Measurements from ENCODE around the gene PSME1. TPM values are rescaled to one million over a fixed set of nuclear protein-coding genes. Genes with fewer than 3 reads are reported as not detected.
A peak's percentile ranks its signal among the peaks of the same experiment; 100 is the strongest.

The PSME1 gene
- total RNA-seq, 1 experiment from 2014 or later = 76.8 TPM

DNA sequence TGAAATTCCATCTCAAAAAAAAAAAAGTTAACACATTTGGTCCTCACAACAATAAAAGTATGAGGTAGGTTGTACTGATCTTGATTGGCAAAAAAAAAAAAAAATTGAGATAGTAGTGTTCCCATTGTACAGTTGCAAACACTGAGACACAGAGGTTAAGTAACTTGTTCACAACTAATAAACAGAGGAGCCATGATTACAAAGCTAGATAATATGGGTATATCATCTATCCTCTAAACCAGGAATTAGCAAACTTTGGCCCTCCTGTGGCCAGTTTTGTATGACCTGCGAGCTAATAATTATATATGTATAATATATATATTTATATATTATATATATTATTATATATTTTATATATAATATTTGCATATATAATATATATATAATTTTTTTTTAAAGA lies 2.3 kb upstream of the PSME1 start:
- Mint-ChIP-seq H3K27me3 (ENCODE audit: low read depth) (no peaks in the 10 kb centered on the region; the same call in 1 of the 2 replicates), H3K4me3 (no peak overlapping the region), H3K27ac (no peak overlapping the region), H3K4me1 (peaks cover 23% of the 10 kb centered on the region), H3K9me3 (no peaks in the 10 kb centered on the region), H3K36me3 (peaks cover 14% of the 10 kb centered on the region)
- ChIA-PET CTCF (interaction anchor here (0.7 to 3.1 kb wide), 4 partner anchors 18 to 27 kb away, joined by 3 to 10 read pairs (median 6); partner anchors contain the start of genes DCAF11, IRF9 and NRL), POLR2A (no interaction called here)
- TF ChIP-seq ZNF671 (CRISPR knock-in tag; IDR thresholded peaks at IDR 0.05) (no peak), HMGA2 (CRISPR knock-in tag; IDR thresholded peaks at IDR 0.05) (peak; percentile 65; the same call in 1 of the 2 replicates)
- TF ChIP-seq, protein P1, sequence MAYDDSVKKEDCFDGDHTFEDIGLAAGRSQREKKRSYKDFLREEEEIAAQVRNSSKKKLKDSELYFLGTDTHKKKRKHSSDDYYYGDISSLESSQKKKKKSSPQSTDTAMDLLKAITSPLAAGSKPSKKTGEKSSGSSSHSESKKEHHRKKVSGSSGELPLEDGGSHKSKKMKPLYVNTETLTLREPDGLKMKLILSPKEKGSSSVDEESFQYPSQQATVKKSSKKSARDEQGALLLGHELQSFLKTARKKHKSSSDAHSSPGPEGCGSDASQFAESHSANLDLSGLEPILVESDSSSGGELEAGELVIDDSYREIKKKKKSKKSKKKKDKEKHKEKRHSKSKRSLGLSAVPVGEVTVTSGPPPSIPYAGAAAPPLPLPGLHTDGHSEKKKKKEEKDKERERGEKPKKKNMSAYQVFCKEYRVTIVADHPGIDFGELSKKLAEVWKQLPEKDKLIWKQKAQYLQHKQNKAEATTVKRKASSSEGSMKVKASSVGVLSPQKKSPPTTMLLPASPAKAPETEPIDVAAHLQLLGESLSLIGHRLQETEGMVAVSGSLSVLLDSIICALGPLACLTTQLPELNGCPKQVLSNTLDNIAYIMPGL (CRISPR knock-in tag; IDR thresholded peaks at IDR 0.05) = no peak
- ATAC-seq = no peak
- no peak for DNase-seq (ENCODE audit: low spot score)

DNA sequence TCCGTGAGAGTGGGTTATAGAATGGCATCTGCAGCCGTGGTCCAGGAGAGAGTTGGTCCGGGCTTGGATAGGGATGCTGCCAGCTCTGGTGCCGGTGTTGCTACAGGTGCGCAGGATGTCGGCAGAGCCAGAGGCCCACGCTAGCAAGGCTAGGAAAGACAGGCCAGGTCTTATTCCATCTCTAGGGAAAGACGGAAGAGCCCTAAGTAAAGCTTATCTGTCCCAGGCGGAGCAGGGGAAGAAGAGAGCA lies 485 bp upstream of the PSME1 start:
- H3K27ac Mint-ChIP-seq = peak overlapping the region; percentile 88
- ChIA-PET CTCF (interaction anchor here (0.8 to 4.3 kb wide), 15 partner anchors 8 to 296 kb away, joined by 3 to 31 read pairs (median 5); partner anchors contain the start of genes DCAF11, IRF9, NRL and PCK2), POLR2A (interaction anchor here (0.6 to 1.8 kb wide), 12 partner anchors 8 to 164 kb away, joined by 3 to 15 read pairs (median 4); partner anchors contain the start of genes DCAF11, DHRS1, NOP9 and NRL)
- H3K4me3 Mint-ChIP-seq = peak overlapping the region; percentile 86
- DNase-seq (ENCODE audit: low spot score) = no peak
- peaks cover 26% of the 10 kb centered on the region for H3K36me3 Mint-ChIP-seq
- no peak for ATAC-seq
- no peaks in the 10 kb centered on the region; the same call in 1 of the 2 replicates for H3K27me3 Mint-ChIP-seq (ENCODE audit: low read depth)
- H3K9me3 Mint-ChIP-seq = no peaks in the 10 kb centered on the region
- H3K4me1 Mint-ChIP-seq = peaks cover 33% of the 10 kb centered on the region
- TF ChIP-seq, protein P2, sequence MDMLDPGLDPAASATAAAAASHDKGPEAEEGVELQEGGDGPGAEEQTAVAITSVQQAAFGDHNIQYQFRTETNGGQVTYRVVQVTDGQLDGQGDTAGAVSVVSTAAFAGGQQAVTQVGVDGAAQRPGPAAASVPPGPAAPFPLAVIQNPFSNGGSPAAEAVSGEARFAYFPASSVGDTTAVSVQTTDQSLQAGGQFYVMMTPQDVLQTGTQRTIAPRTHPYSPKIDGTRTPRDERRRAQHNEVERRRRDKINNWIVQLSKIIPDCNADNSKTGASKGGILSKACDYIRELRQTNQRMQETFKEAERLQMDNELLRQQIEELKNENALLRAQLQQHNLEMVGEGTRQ (CRISPR knock-in tag; IDR thresholded peaks at IDR 0.05) = no peak
- no peak for TF ChIP-seq ESRRA (CRISPR knock-in tag; IDR thresholded peaks at IDR 0.05; ENCODE audit: borderline replicate concordance)
- TF ChIP-seq ZNF671 (CRISPR knock-in tag; IDR thresholded peaks at IDR 0.05) = no peak
- no peak for TF ChIP-seq OVOL2 (CRISPR knock-in tag; IDR thresholded peaks at IDR 0.05; ENCODE audit: borderline replicate concordance)
- no peak for TF ChIP-seq CREM (CRISPR knock-in tag; IDR thresholded peaks at IDR 0.05)
- TF ChIP-seq, protein P3, sequence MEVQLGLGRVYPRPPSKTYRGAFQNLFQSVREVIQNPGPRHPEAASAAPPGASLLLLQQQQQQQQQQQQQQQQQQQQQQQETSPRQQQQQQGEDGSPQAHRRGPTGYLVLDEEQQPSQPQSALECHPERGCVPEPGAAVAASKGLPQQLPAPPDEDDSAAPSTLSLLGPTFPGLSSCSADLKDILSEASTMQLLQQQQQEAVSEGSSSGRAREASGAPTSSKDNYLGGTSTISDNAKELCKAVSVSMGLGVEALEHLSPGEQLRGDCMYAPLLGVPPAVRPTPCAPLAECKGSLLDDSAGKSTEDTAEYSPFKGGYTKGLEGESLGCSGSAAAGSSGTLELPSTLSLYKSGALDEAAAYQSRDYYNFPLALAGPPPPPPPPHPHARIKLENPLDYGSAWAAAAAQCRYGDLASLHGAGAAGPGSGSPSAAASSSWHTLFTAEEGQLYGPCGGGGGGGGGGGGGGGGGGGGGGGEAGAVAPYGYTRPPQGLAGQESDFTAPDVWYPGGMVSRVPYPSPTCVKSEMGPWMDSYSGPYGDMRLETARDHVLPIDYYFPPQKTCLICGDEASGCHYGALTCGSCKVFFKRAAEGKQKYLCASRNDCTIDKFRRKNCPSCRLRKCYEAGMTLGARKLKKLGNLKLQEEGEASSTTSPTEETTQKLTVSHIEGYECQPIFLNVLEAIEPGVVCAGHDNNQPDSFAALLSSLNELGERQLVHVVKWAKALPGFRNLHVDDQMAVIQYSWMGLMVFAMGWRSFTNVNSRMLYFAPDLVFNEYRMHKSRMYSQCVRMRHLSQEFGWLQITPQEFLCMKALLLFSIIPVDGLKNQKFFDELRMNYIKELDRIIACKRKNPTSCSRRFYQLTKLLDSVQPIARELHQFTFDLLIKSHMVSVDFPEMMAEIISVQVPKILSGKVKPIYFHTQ (CRISPR knock-in tag; IDR thresholded peaks at IDR 0.05) = no peak
- TF ChIP-seq GRHL2 (CRISPR knock-in tag; IDR thresholded peaks at IDR 0.05; ENCODE audit: insufficient replicate concordance, severe bottlenecking) = no peak
- no peak for TF ChIP-seq NFATC4 (CRISPR knock-in tag; IDR thresholded peaks at IDR 0.05)
- TF ChIP-seq JUN (CRISPR knock-in tag; IDR thresholded peaks at IDR 0.05) = 0 out of 2 replicates have a peak, but pooled peaks have one; percentile 21
- TF ChIP-seq NR3C1 (CRISPR knock-in tag; conservative IDR thresholded peaks at IDR 0.05; ENCODE audit: low read depth) = no peak
- no peak for TF ChIP-seq RORB (CRISPR knock-in tag; IDR thresholded peaks at IDR 0.05)
- TF ChIP-seq GABPB1 (CRISPR knock-in tag; IDR thresholded peaks at IDR 0.05) = peak; percentile 36; the same call in 1 of the 2 replicates
- TF ChIP-seq GTF2I (CRISPR knock-in tag; conservative IDR thresholded peaks at IDR 0.05) = no peak
- TF ChIP-seq, protein P4, sequence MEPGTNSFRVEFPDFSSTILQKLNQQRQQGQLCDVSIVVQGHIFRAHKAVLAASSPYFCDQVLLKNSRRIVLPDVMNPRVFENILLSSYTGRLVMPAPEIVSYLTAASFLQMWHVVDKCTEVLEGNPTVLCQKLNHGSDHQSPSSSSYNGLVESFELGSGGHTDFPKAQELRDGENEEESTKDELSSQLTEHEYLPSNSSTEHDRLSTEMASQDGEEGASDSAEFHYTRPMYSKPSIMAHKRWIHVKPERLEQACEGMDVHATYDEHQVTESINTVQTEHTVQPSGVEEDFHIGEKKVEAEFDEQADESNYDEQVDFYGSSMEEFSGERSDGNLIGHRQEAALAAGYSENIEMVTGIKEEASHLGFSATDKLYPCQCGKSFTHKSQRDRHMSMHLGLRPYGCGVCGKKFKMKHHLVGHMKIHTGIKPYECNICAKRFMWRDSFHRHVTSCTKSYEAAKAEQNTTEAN (CRISPR knock-in tag; IDR thresholded peaks at IDR 0.05) = no peak
- TF ChIP-seq SMAD3 (CRISPR knock-in tag; IDR thresholded peaks at IDR 0.05; ENCODE audit: borderline replicate concordance) = no peak
- no peak for TF ChIP-seq PRRX2 (CRISPR knock-in tag; IDR thresholded peaks at IDR 0.05)
- TF ChIP-seq SP1 (CRISPR knock-in tag; conservative IDR thresholded peaks at IDR 0.05) = no peak
- no peak for TF ChIP-seq NR1H2 (CRISPR knock-in tag; IDR thresholded peaks at IDR 0.05)
- no peak for TF ChIP-seq FOXJ3 (CRISPR knock-in tag; IDR thresholded peaks at IDR 0.05; ENCODE audit: borderline replicate concordance)
- TF ChIP-seq, protein P5, sequence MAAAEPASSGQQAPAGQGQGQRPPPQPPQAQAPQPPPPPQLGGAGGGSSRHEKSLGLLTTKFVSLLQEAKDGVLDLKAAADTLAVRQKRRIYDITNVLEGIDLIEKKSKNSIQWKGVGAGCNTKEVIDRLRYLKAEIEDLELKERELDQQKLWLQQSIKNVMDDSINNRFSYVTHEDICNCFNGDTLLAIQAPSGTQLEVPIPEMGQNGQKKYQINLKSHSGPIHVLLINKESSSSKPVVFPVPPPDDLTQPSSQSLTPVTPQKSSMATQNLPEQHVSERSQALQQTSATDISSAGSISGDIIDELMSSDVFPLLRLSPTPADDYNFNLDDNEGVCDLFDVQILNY (CRISPR knock-in tag; IDR thresholded peaks at IDR 0.05) = 0 out of 2 replicates have a peak, but pooled peaks have one; percentile 57
- TF ChIP-seq, protein P6, sequence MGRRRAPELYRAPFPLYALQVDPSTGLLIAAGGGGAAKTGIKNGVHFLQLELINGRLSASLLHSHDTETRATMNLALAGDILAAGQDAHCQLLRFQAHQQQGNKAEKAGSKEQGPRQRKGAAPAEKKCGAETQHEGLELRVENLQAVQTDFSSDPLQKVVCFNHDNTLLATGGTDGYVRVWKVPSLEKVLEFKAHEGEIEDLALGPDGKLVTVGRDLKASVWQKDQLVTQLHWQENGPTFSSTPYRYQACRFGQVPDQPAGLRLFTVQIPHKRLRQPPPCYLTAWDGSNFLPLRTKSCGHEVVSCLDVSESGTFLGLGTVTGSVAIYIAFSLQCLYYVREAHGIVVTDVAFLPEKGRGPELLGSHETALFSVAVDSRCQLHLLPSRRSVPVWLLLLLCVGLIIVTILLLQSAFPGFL (CRISPR knock-in tag; IDR thresholded peaks at IDR 0.05; ENCODE audit: borderline replicate concordance) = 0 out of 2 replicates have a peak, but pooled peaks have one; percentile 3
- TF ChIP-seq, protein P7, sequence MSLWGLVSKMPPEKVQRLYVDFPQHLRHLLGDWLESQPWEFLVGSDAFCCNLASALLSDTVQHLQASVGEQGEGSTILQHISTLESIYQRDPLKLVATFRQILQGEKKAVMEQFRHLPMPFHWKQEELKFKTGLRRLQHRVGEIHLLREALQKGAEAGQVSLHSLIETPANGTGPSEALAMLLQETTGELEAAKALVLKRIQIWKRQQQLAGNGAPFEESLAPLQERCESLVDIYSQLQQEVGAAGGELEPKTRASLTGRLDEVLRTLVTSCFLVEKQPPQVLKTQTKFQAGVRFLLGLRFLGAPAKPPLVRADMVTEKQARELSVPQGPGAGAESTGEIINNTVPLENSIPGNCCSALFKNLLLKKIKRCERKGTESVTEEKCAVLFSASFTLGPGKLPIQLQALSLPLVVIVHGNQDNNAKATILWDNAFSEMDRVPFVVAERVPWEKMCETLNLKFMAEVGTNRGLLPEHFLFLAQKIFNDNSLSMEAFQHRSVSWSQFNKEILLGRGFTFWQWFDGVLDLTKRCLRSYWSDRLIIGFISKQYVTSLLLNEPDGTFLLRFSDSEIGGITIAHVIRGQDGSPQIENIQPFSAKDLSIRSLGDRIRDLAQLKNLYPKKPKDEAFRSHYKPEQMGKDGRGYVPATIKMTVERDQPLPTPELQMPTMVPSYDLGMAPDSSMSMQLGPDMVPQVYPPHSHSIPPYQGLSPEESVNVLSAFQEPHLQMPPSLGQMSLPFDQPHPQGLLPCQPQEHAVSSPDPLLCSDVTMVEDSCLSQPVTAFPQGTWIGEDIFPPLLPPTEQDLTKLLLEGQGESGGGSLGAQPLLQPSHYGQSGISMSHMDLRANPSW (CRISPR knock-in tag; conservative IDR thresholded peaks at IDR 0.05; ENCODE audit: low read depth) = no peak
- TF ChIP-seq FOXK1 (CRISPR knock-in tag; IDR thresholded peaks at IDR 0.05) = no peak

Data from WTC11 (cell line).